ENCODE results near the gene NR2C2.

The NR2C2 gene

GRCh38 chr3:15063238-15063637 is 115.9 kb downstream of the NR2C2 start:
- WGBS, 2 experiments (ENCODE audit: insufficient coverage in 2 of 2) = 96% methylated on average over 4 of the region's 4 CpGs; no CpG with 5 or more reads in 1 of the 2 experiments
- no peak overlapping the region for H3K4me3 ChIP-seq (ENCODE audit: extremely low read depth, insufficient read depth, low read length, poor library complexity, severe bottlenecking)

DNA sequence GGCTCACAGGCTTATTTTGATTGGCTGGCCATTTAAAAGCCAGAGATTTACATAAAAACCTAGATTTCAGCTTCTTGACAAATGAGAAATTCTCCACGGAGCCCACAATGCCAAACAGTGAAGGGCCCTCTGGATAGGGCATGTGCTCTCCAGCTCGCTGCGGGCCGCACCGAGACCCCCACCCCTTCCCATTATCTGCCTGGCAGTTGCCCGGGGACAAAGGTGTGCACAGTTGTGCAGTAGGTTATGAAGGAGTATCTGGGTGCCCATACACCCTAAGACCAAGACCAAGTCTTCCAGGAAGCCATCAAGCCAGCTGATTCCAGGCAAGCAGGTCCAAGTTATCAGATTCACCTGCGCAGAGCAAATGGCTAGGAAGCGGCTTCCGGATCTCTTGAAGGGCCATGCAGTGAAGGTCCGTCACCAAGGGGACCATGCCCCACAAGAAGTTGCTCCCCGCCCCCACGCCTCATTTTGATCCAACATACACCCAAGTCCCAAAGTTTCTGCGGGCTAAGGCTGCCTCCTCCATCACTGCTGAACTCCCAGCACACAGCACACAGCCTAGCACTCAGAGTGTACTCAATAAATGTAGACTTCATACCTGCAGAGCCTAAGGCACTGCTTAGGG is 116.4 kb downstream of the NR2C2 start:
- Histone ChIP-seq H3K27ac (ENCODE audit: low read depth, low read length, severe bottlenecking) (no peak overlapping the region), H3K4me1 (ENCODE audit: control insufficient read depth, insufficient read depth, low read length, poor library complexity, severe bottlenecking) (peaks cover 6% of the 10 kb centered on the region), H3K36me3 (ENCODE audit: control insufficient read depth, insufficient read depth, low read length) (peaks cover 33% of the 10 kb centered on the region), H3K9me3 (ENCODE audit: control insufficient read depth, low read length) (no peaks in the 10 kb centered on the region), H3K4me3 (ENCODE audit: extremely low read depth, insufficient read depth, low read length, poor library complexity, severe bottlenecking) (peak overlapping the region; percentile 87)
- WGBS, 2 experiments (ENCODE audit: insufficient coverage in 2 of 2) = 84 to 95% methylated on average over 7 to 12 of the region's 13 CpGs

More at GRCh38 chr3:15063238-15063637, 115.9 kb downstream of the NR2C2 start:
- Histone ChIP-seq H3K4me1 (ENCODE audit: control insufficient read depth, insufficient read depth, low read length, poor library complexity, severe bottlenecking) (peaks cover 6% of the 10 kb centered on the region), H3K9me3 (ENCODE audit: control insufficient read depth, low read length) (no peaks in the 10 kb centered on the region), H3K27ac (ENCODE audit: low read depth, low read length, severe bottlenecking) (no peak overlapping the region), H3K36me3 (ENCODE audit: control insufficient read depth, insufficient read depth, low read length) (peaks cover 38% of the 10 kb centered on the region)

DNA sequence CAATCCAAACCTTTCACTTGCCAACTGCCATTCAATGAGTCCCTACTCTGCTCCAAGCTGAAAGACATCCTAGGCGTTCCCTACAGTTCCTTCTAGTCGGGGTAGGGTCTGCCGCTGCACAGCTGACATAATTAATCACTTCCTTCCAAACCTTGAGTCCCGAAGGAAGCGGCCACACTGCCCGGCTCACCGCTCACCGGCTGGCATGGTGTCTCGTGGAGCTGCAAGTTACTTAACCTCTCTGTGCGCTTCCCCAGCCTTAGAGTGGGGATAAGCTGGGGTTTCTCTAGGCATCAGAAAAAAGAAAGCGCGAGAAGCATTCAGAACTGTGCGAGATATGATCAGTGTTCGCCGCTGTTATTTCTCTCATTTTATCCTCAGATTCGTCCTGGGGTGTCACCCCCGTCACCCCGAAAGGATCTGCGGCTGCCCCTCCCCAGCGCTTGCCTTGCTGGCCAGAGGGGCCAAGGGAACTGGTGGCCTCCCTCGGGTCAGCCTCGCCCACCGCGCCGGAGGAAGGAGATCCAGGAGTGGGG is 117.0 kb downstream of the NR2C2 start:
- Histone ChIP-seq H3K9me3 (ENCODE audit: control insufficient read depth, low read length) (no peaks in the 10 kb centered on the region), H3K36me3 (ENCODE audit: control insufficient read depth, insufficient read depth, low read length) (peaks cover 27% of the 10 kb centered on the region), H3K4me1 (ENCODE audit: control insufficient read depth, insufficient read depth, low read length, poor library complexity, severe bottlenecking) (peaks cover 6% of the 10 kb centered on the region), H3K4me3 (ENCODE audit: extremely low read depth, insufficient read depth, low read length, poor library complexity, severe bottlenecking) (peak overlapping the region; percentile 87), H3K27ac (ENCODE audit: low read depth, low read length, severe bottlenecking) (peak overlapping the region; percentile 59)
- 2 to 10% methylated on average over 14 to 16 of the region's 25 CpGs for WGBS, 2 experiments (ENCODE audit: insufficient coverage in 2 of 2)

DNA sequence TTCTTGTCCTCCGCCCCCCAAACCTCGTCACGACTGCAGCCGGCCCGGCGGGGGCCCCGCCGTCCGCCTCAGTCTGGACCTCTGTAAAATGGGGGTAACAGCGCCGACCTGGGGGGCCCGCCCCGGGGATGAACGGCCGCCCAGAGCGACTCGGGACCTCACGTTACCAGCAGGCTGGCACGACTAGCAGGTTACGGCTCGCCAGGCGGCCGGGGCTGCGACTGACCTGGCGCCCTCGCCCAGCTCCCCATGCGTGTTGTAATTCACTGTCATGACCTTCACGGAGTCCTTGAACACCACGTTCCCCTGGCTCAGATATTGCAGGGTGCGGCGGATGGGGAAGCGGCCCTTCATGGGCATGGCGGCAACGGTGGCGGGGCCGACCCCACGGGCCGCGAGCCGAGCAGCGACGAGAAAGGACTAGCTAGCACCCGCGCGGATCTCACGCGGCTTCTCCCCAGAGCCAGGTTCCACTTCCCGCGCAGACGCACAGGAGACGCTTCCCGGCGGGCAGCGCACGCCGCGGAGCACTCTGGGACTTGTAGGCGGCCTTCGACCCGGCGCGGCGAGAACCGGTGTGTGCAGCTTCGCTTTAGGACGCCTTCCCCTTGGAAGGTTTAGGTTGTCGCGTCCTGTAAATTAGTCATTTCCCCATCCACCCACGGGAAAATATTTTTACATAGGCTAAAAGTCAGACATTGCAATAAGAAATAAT is 117.6 kb downstream of the NR2C2 start, which contains the start of gene MRPS25:
MRPS25 (minus strand) TSS at position 481 of the 715 bp plus-strand sequence; CDS start at position 360, 121 bp downstream.
- peaks cover 22% of the 10 kb centered on the region for H3K36me3 ChIP-seq (ENCODE audit: control insufficient read depth, insufficient read depth, low read length)
- H3K9me3 ChIP-seq (ENCODE audit: control insufficient read depth, low read length) = no peaks in the 10 kb centered on the region
- 0 to 2% methylated on average over 48 to 57 of the region's 69 CpGs for WGBS, 2 experiments (ENCODE audit: insufficient coverage in 2 of 2)
- peaks cover 6% of the 10 kb centered on the region for H3K4me1 ChIP-seq (ENCODE audit: control insufficient read depth, insufficient read depth, low read length, poor library complexity, severe bottlenecking)
- H3K4me3 ChIP-seq (ENCODE audit: extremely low read depth, insufficient read depth, low read length, poor library complexity, severe bottlenecking) = peak within 1 kb of the TSS; percentile 87
- peak within 1 kb of the TSS; percentile 59 for H3K27ac ChIP-seq (ENCODE audit: low read depth, low read length, severe bottlenecking)

GRCh38 chr3:15065550-15066007 is 118.2 kb downstream of the NR2C2 start:
- 83 to 87% methylated on average over 12 to 16 of the region's 16 CpGs for WGBS, 2 experiments (ENCODE audit: insufficient coverage in 2 of 2)

DNA sequence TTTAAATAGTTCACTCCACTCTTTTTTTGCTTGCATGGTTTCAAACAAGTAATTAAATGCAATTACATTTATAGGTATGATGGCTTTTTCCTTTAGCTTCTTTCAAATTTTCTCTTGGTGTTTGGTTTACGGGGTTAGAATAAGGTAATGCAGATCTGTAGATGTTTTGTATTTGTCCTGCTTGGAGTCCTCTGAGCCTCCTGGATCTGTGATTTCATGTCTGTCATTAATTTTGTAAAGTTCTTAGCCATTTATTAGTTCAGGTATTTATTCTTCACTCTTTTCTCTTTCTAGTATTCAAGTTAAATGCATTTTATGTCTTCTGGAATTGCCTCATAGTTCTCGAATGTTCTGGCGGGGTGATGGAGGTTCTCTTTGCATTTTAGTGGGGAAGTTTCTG is 119.1 kb downstream of the NR2C2 start:
- 100% methylated on average over 1 of the region's 3 CpGs; no CpG with 5 or more reads in 1 of the 2 experiments for WGBS, 2 experiments (ENCODE audit: insufficient coverage in 2 of 2)
- Histone ChIP-seq H3K4me1 (ENCODE audit: control insufficient read depth, insufficient read depth, low read length, poor library complexity, severe bottlenecking) (peaks cover 6% of the 10 kb centered on the region), H3K4me3 (ENCODE audit: extremely low read depth, insufficient read depth, low read length, poor library complexity, severe bottlenecking) (no peak overlapping the region), H3K36me3 (ENCODE audit: control insufficient read depth, insufficient read depth, low read length) (peaks cover 17% of the 10 kb centered on the region), H3K27ac (ENCODE audit: low read depth, low read length, severe bottlenecking) (no peak overlapping the region), H3K9me3 (ENCODE audit: control insufficient read depth, low read length) (no peaks in the 10 kb centered on the region)

More at GRCh38 chr3:15065550-15066007, 118.2 kb downstream of the NR2C2 start:
- no peak overlapping the region for H3K27ac ChIP-seq (ENCODE audit: low read depth, low read length, severe bottlenecking)
- peaks cover 6% of the 10 kb centered on the region for H3K4me1 ChIP-seq (ENCODE audit: control insufficient read depth, insufficient read depth, low read length, poor library complexity, severe bottlenecking)
- H3K36me3 ChIP-seq (ENCODE audit: control insufficient read depth, insufficient read depth, low read length) = peaks cover 18% of the 10 kb centered on the region
- H3K9me3 ChIP-seq (ENCODE audit: control insufficient read depth, low read length) = no peaks in the 10 kb centered on the region
- peak overlapping the region; percentile 87 for H3K4me3 ChIP-seq (ENCODE audit: extremely low read depth, insufficient read depth, low read length, poor library complexity, severe bottlenecking)

DNA sequence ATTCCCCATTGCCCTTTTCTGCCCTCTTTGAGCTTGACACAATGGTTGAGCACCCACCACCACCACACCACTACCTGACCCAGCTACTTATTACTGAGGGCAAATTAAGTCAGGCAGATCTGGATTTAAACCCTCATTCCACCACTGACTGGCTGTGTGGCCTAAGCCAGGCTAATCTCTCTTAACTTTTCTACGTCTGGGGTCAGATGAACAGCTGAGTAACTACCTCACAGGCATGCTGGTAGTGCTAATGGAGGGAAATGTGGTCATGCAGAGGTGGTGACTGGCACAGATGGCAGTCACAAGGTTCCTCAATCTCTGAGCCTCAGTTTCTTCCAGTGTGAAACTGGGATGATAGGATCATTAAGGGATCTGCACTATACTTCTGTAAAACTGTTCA is 122.1 kb downstream of the NR2C2 start:
- 100% methylated on average over 1 of the region's 1 CpG; no CpG with 5 or more reads in 1 of the 2 experiments for WGBS, 2 experiments (ENCODE audit: insufficient coverage in 2 of 2)
- H3K27ac ChIP-seq (ENCODE audit: low read depth, low read length, severe bottlenecking) = no peak overlapping the region
- no peaks in the 10 kb centered on the region for H3K4me1 ChIP-seq (ENCODE audit: control insufficient read depth, insufficient read depth, low read length, poor library complexity, severe bottlenecking)
- H3K36me3 ChIP-seq (ENCODE audit: control insufficient read depth, insufficient read depth, low read length) = peaks cover 26% of the 10 kb centered on the region
- H3K4me3 ChIP-seq (ENCODE audit: extremely low read depth, insufficient read depth, low read length, poor library complexity, severe bottlenecking) = no peak overlapping the region
- H3K9me3 ChIP-seq (ENCODE audit: control insufficient read depth, low read length) = no peaks in the 10 kb centered on the region

GRCh38 chr3:15071699-15072098 is 124.3 kb downstream of the NR2C2 start:
- Histone ChIP-seq H3K27ac (ENCODE audit: low read depth, low read length, severe bottlenecking) (no peak overlapping the region), H3K4me1 (ENCODE audit: control insufficient read depth, insufficient read depth, low read length, poor library complexity, severe bottlenecking) (no peaks in the 10 kb centered on the region), H3K4me3 (ENCODE audit: extremely low read depth, insufficient read depth, low read length, poor library complexity, severe bottlenecking) (no peak overlapping the region), H3K36me3 (ENCODE audit: control insufficient read depth, insufficient read depth, low read length) (peaks cover 46% of the 10 kb centered on the region), H3K9me3 (ENCODE audit: control insufficient read depth, low read length) (no peaks in the 10 kb centered on the region)
- 94 to 100% methylated on average over 2 of the region's 2 CpGs for WGBS, 2 experiments (ENCODE audit: insufficient coverage in 2 of 2)

DNA sequence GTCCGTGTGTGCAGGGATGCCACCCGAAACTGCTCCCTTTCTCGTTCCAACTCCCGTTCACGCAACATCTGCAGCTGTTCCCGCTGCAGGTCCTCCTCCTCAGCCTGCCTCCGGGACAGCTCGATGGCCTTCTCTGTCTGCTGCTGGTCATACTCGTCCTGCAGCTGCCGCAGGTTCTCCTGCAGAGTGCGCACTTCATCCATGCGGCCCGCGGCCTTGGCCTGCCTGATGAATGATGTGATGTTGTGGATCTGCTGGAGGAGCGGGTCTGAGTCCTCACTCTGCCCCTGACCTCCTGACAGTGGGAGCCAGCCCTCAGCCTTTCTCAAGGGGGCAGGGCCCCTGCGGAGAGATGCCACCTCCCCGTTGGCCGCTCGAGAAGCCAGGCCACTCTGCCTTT is 127.1 kb downstream of the NR2C2 start:
- Histone ChIP-seq H3K4me1 (ENCODE audit: control insufficient read depth, insufficient read depth, low read length, poor library complexity, severe bottlenecking) (no peaks in the 10 kb centered on the region), H3K36me3 (ENCODE audit: control insufficient read depth, insufficient read depth, low read length) (peaks cover 72% of the 10 kb centered on the region), H3K4me3 (ENCODE audit: extremely low read depth, insufficient read depth, low read length, poor library complexity, severe bottlenecking) (no peak overlapping the region), H3K9me3 (ENCODE audit: control insufficient read depth, low read length) (no peaks in the 10 kb centered on the region), H3K27ac (ENCODE audit: low read depth, low read length, severe bottlenecking) (no peak overlapping the region)
- 95% methylated on average over 13 to 19 of the region's 19 CpGs for WGBS, 2 experiments (ENCODE audit: insufficient coverage in 2 of 2)

- 100% methylated on average over 1 of the region's 3 CpGs for WGBS, 2 experiments (ENCODE audit: insufficient coverage in 2 of 2)
- Histone ChIP-seq H3K36me3 (ENCODE audit: control insufficient read depth, insufficient read depth, low read length) (peaks cover 94% of the 10 kb centered on the region), H3K27ac (ENCODE audit: low read depth, low read length, severe bottlenecking) (no peak overlapping the region), H3K4me1 (ENCODE audit: control insufficient read depth, insufficient read depth, low read length, poor library complexity, severe bottlenecking) (no peaks in the 10 kb centered on the region), H3K9me3 (ENCODE audit: control insufficient read depth, low read length) (no peaks in the 10 kb centered on the region), H3K4me3 (ENCODE audit: extremely low read depth, insufficient read depth, low read length, poor library complexity, severe bottlenecking) (no peak overlapping the region)
These were observed 131.7 kb downstream of the NR2C2 start for GRCh38 chr3:15079091-15079490.
